Fibroblast of pulmonary artery (primary cell): Measurements from ENCODE around the gene TGFB1.
A peak's percentile ranks its signal among the peaks of the same experiment; 100 is the strongest.

Source experiments
- DNase-seq: peaks from one replicate; pipeline ENCODE4 v3.0.0-alpha.2; 2010; ENCODE audit warnings: low read depth
- H3K4me3 ChIP-seq: replicated peaks from 2 replicates; pipeline ENCODE4 v1.5.1; 2011; ENCODE audit warnings: low read depth, mild to moderate bottlenecking, control low read depth, low read length, moderate library complexity
- CTCF ChIP-seq: IDR thresholded peaks from 2 replicates; pipeline ENCODE4 v1.5.1; 2011; ENCODE audit warnings: mild to moderate bottlenecking, control low read depth, low read length, inconsistent platforms; ENCODE audit errors: missing control alignments

Gene TGFB1

GRCh38 chr19:41325947-41326706, 27.6 kb downstream of the TGFB1 start:
- DNase-seq: peak; percentile 62
- TF ChIP-seq CTCF: no peak
- H3K4me3 ChIP-seq: peak overlapping the region; percentile 6

GRCh38 chr19:41325640-41325946, 28.1 kb downstream of the TGFB1 start:
- DNase-seq: no peak
- H3K4me3 ChIP-seq: peak overlapping the region; percentile 6
- TF ChIP-seq CTCF: no peak

- no peak overlapping the region for H3K4me3 ChIP-seq
- TF ChIP-seq CTCF: no peak
- DNase-seq: peak; percentile 88
Observed at GRCh38 chr19:41324921-41325639, 28.6 kb downstream of the TGFB1 start.

GRCh38 chr19:41324231-41324702, 29.5 kb downstream of the TGFB1 start:
- H3K4me3 ChIP-seq: no peak overlapping the region
- no peak for TF ChIP-seq CTCF
- DNase-seq: no peak

- peak overlapping the region; percentile 2 for H3K4me3 ChIP-seq
- peak; percentile 96 for DNase-seq
- TF ChIP-seq CTCF: no peak
Observed at GRCh38 chr19:41323430-41324125, 30.1 kb downstream of the TGFB1 start.

GRCh38 chr19:41323023-41323422, 30.7 kb downstream of the TGFB1 start:
- peak overlapping the region; percentile 2 for H3K4me3 ChIP-seq

More at GRCh38 chr19:41323023-41323422, 30.7 kb downstream of the TGFB1 start:
- peak; percentile 79 for DNase-seq
- no peak for TF ChIP-seq CTCF
